K562 (cell line): Measurements from ENCODE around the gene PTPRM. TPM values are rescaled to one million over a fixed set of nuclear protein-coding genes. Genes with fewer than 3 reads are reported as not detected.

Source experiments
- ATAC-seq: fragments of 200-7000 bp; cut with Tn5 transposase; 3 replicates; pipeline ENCODE4 v1.9.1; 2020; ENCODE audit warnings: moderate library complexity
- BruUV-seq: library from RNA; stranded (reverse); fragments of 400-500 nt; replicated peaks from 2 replicates; lab custom pipeline; 2021; lab: Mats Ljungman, UMichigan
- CTCF ChIA-PET: fragments of 300-600 bp; formaldehyde crosslinking; extraction: SDS; loops from one replicate; lab custom pipeline; 2021; ENCODE audit warnings: low intra/inter-chr PET ratio; lab: Yijun Ruan, JAX
- POLR2A ChIA-PET: fragments of 300-600, 350-650 bp; sonication (Branson Sonifier 250); formaldehyde crosslinking; extraction: SDS; loops from one replicate; lab custom pipeline; 2021; ENCODE audit warnings: antibody characterized with exemption, inconsistent platforms; lab: Yijun Ruan, JAX
- DNase-seq, 4 experiments: peaks; one replicate each; pipeline versions ENCODE4 v3.0.0 to v3.0.0-alpha.2; 2011 to 2018; ENCODE audit warnings: low spot score in 3 of 4, mixed read lengths in 3 of 4; ENCODE audit errors: extremely low read depth in 1 of 4
- FAIRE-seq: peaks from 2 replicates; lab custom pipeline; 2011; peaks lifted over from hg19 to GRCh38; lab: Jason Lieb, UNC
- H2AFZ ChIP-seq: 2 replicates; pipeline ENCODE4 v1.6.0; 2011; ENCODE audit warnings: low read depth, low read length, control low read depth, inconsistent platforms
- H3K27ac ChIP-seq: fragments of 200-600 bp; 3 replicates; pipeline ENCODE4 v1.8.0; 2011; ENCODE audit warnings: low read depth, mild to moderate bottlenecking, control low read depth, inconsistent platforms, low read length, moderate library complexity, mixed read lengths; ENCODE audit errors: extremely low read depth
- H3K27me3 ChIP-seq, 2 experiments: fragments of 300-600 bp in 1 of 2; 2 replicates in 1 of 2; 3 replicates in 1 of 2; pipeline versions ENCODE4 v1.6.0 to v1.8.0; 2011; ENCODE audit warnings: inconsistent platforms in 2 of 2, low read length in 2 of 2, mild to moderate bottlenecking in 1 of 2, mixed read lengths in 1 of 2, moderate library complexity in 1 of 2; ENCODE audit not compliant: control insufficient read depth in 2 of 2, insufficient read depth in 2 of 2
- H3K36me3 ChIP-seq: fragments of 300-600 bp; 3 replicates; pipeline ENCODE4 v1.8.0; 2011; ENCODE audit warnings: mild to moderate bottlenecking, low read length, inconsistent platforms; ENCODE audit not compliant: control insufficient read depth, insufficient read depth
- H3K4me1 ChIP-seq, 2 experiments: fragments of 200-600 bp in 1 of 2; replicated peaks in 1 of 2; 2 replicates in 1 of 2; 3 replicates in 1 of 2; pipeline versions ENCODE4 v1.5.1 to v1.8.0; 2011; ENCODE audit warnings: inconsistent platforms in 2 of 2, low read length in 2 of 2, mild to moderate bottlenecking in 1 of 2, mixed read lengths in 1 of 2, moderate library complexity in 1 of 2; ENCODE audit not compliant: control insufficient read depth in 2 of 2, insufficient read depth in 2 of 2
- H3K4me2 ChIP-seq: 2 replicates; pipeline ENCODE4 v1.6.1; 2011; ENCODE audit warnings: low read length, control low read depth, inconsistent platforms, mixed read lengths; ENCODE audit not compliant: insufficient read depth
- H3K4me3 ChIP-seq: fragments of 200-600 bp; sonication (generic), shearing (Covaris generic); 2 replicates; pipeline ENCODE4 v1.5.1; 2016; ENCODE audit warnings: control low read depth, inconsistent platforms
- H3K79me2 ChIP-seq: fragments of 200-600 bp; 3 replicates; pipeline ENCODE4 v1.8.0; 2011; ENCODE audit warnings: low read length, inconsistent platforms; ENCODE audit not compliant: control insufficient read depth, insufficient read depth
- H3K9ac ChIP-seq, 2 experiments: 2 replicates each; pipeline versions ENCODE4 v1.6.0 to v1.6.1; 2011; ENCODE audit warnings: low read depth in 2 of 2, low read length in 2 of 2, control low read depth in 1 of 2, inconsistent platforms in 1 of 2, mild to moderate bottlenecking in 1 of 2, mixed read lengths in 1 of 2; ENCODE audit not compliant: insufficient read depth in 1 of 2
- H3K9me1 ChIP-seq: one replicate; pipeline ENCODE4 v1.6.0; 2011; ENCODE audit warnings: inconsistent platforms, mild to moderate bottlenecking, low read length, moderate library complexity; ENCODE audit not compliant: control insufficient read depth, insufficient read depth
- H3K9me3 ChIP-seq: replicated peaks from 2 replicates; pipeline ENCODE4 v1.5.1; 2011; ENCODE audit warnings: low read depth, low read length, inconsistent platforms; ENCODE audit not compliant: control insufficient read depth, insufficient read depth
- H4K20me1 ChIP-seq: replicated peaks from 2 replicates; pipeline ENCODE4 v1.6.1; 2011; ENCODE audit warnings: low read length, inconsistent platforms, mixed read lengths; ENCODE audit not compliant: control insufficient read depth, insufficient read depth
- E2F6 ChIP-seq, 2 experiments: IDR thresholded peaks; 2 replicates each; pipeline ENCODE4 v1.6.1; 2011; ENCODE audit warnings: borderline replicate concordance in 1 of 2, control low read depth in 1 of 2, low read depth in 1 of 2, low read length in 1 of 2, mild to moderate bottlenecking in 1 of 2, mixed read lengths in 1 of 2, moderate library complexity in 1 of 2; ENCODE audit not compliant: insufficient read depth in 1 of 2, insufficient read length in 1 of 2, poor library complexity in 1 of 2, severe bottlenecking in 1 of 2; ENCODE audit errors: extremely low read depth in 1 of 2
- JUND ChIP-seq, 2 experiments: IDR thresholded peaks; 2 replicates in 1 of 2; 3 replicates in 1 of 2; pipeline ENCODE4 v1.6.1; 2011; ENCODE audit warnings: borderline replicate concordance in 2 of 2, low read depth in 2 of 2, low read length in 2 of 2, improper control_type of control experiment in 1 of 2, missing biosample characterization in 1 of 2, missing genetic modification characterization in 1 of 2, missing genetic modification reagents in 1 of 2
- POLR2H ChIP-seq: IDR thresholded peaks from 2 replicates; pipeline ENCODE4 v1.6.1; 2016; ENCODE audit warnings: missing genetic modification characterization, low read depth, mild to moderate bottlenecking, control low read depth, missing compliant biosample characterization, moderate library complexity
- SIN3B ChIP-seq: fragments of 450-650 bp; IDR thresholded peaks from 2 replicates; pipeline ENCODE4 v1.6.1; 2017; ENCODE audit warnings: low read depth, mild to moderate bottlenecking, moderate library complexity
- TARDBP ChIP-seq: fragments of 450-650 bp; IDR thresholded peaks from 2 replicates; pipeline ENCODE4 v1.6.1; 2016
- WGBS: fragments of 100-300 bp; shearing (Covaris generic); methylation state at CpG from one replicate; pipeline ENCODE4 v1.1.6; 2016; ENCODE audit warnings: low coverage, mixed read lengths; ENCODE audit not compliant: insufficient coverage; ENCODE audit errors: missing lambda C conversion rate; 5-methylcytosine and 5-hydroxymethylcytosine counted together
- in situ Hi-C: fragments of 300-500 bp; cut with MboI; formaldehyde crosslinking; loops from 4 replicates; pipeline ENCODE4 v1.15.0; 2018; ENCODE audit warnings: inconsistent platforms, mixed read lengths
- intact Hi-C: fragments of 100-400 bp; cut with micrococcal nuclease; formaldehyde crosslinking; loops from 2 replicates; pipeline ENCODE4 v1.14.2; 2022
- polyA plus RNA-seq, 8 experiments: library from polyadenylated mRNA; depleted of rRNA in 4 of 8; stranded (reverse) in 5 of 8; unstranded in 3 of 8; fragments of >200 nt; fragmentation: Nextera tagmentation in 2 of 8; fragmentation: Illumina TruSeq in 1 of 8; extraction: Ambion mirVana in 2 of 8; extraction: Trizol in 1 of 8; gene quantifications; 2 replicates each; pipeline versions ENCODE4 v1.2.1 to v1.2.3, GENCODE V29; 2011 to 2014; ENCODE audit warnings: inconsistent platforms in 1 of 8, missing spikeins in 1 of 8
- total RNA-seq, 7 experiments: library from RNA; depleted of rRNA in 6 of 7; stranded (reverse); fragments of >200 nt in 6 of 7; fragmentation: Illumina TruSeq in 2 of 7; extraction: Trizol in 2 of 7; gene quantifications; 2 replicates each; pipeline versions ENCODE4 v1.2.1 to v1.2.3, GENCODE V29; 2011 to 2021; ENCODE audit warnings: low replicate concordance in 1 of 7
- TF ChIP-seq, protein P1 (sequence below): fragments of 250-450 bp; sonication (Bioruptor Pico); IDR thresholded peaks from 2 replicates; pipeline ENCODE4 v1.5.0; 2021
- TF ChIP-seq, protein P2 (sequence below), 2 experiments: fragments of 450-650 bp; formaldehyde crosslinking in 1 of 2; IDR thresholded peaks; 2 replicates each; pipeline versions ENCODE4 v1.4.0 to v1.6.1; 2014 to 2020; ENCODE audit warnings: mild to moderate bottlenecking in 2 of 2, borderline replicate concordance in 1 of 2, low read depth in 1 of 2
- TF ChIP-seq, protein P3 (sequence below): fragments of 450-650 bp; IDR thresholded peaks from 2 replicates; pipeline ENCODE4 v1.6.1; 2014; ENCODE audit warnings: low read depth, mild to moderate bottlenecking, moderate library complexity, borderline replicate concordance

PTPRM gene
- total and polyA plus RNA-seq, 9 of the 15 experiments (the other 6 are each of a cell fraction or from before 2014, with no cell fraction given): 0.03 to 0.16 (median 0.08) TPM; not detected in 3

- H2AFZ ChIP-seq: no peak overlapping the region
- ATAC-seq: no peak
- no TSS peak for BruUV-seq
- H3K9me3 ChIP-seq: no peaks in the 10 kb centered on the region
- no peak overlapping the region for H3K9ac ChIP-seq
- no peaks in the 10 kb centered on the region for H3K9me1 ChIP-seq
- H3K4me1 ChIP-seq: no peaks in the 10 kb centered on the region
- H3K79me2 ChIP-seq: no peaks in the 10 kb centered on the region
- ChIA-PET POLR2A (no interaction called here), CTCF (no interaction called here)
- H4K20me1 ChIP-seq: no peaks in the 10 kb centered on the region
- no peak overlapping the region for H3K4me3 ChIP-seq
- no peaks in the 10 kb centered on the region for H3K36me3 ChIP-seq
- WGBS: 0% methylated on average over 2 of the region's 2 CpGs
- in situ Hi-C loops (no loop called here), intact Hi-C loops (no loop called here)
- FAIRE-seq: no peak
- DNase-seq: no peak
- H3K27me3 ChIP-seq: peaks cover 0 to 6% of the 10 kb centered on the region in 2 experiments; a peak in 1 of 5 replicates
- H3K27ac ChIP-seq: no peak overlapping the region
- H3K4me2 ChIP-seq: no peak overlapping the region
- TF ChIP-seq, protein P1, sequence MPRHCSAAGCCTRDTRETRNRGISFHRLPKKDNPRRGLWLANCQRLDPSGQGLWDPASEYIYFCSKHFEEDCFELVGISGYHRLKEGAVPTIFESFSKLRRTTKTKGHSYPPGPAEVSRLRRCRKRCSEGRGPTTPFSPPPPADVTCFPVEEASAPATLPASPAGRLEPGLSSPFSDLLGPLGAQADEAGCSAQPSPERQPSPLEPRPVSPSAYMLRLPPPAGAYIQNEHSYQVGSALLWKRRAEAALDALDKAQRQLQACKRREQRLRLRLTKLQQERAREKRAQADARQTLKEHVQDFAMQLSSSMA (CRISPR knock-in tag): no peak
- no peak for TF ChIP-seq E2F6 (IDR thresholded peaks at IDR 0.05; ENCODE audit: borderline replicate concordance in 1 of 2, extremely low read depth in 1 of 2, insufficient read depth in 1 of 2, insufficient read length in 1 of 2, low read depth in 1 of 2, low read length in 1 of 2, poor library complexity in 1 of 2, severe bottlenecking in 1 of 2)
- TF ChIP-seq, protein P2, sequence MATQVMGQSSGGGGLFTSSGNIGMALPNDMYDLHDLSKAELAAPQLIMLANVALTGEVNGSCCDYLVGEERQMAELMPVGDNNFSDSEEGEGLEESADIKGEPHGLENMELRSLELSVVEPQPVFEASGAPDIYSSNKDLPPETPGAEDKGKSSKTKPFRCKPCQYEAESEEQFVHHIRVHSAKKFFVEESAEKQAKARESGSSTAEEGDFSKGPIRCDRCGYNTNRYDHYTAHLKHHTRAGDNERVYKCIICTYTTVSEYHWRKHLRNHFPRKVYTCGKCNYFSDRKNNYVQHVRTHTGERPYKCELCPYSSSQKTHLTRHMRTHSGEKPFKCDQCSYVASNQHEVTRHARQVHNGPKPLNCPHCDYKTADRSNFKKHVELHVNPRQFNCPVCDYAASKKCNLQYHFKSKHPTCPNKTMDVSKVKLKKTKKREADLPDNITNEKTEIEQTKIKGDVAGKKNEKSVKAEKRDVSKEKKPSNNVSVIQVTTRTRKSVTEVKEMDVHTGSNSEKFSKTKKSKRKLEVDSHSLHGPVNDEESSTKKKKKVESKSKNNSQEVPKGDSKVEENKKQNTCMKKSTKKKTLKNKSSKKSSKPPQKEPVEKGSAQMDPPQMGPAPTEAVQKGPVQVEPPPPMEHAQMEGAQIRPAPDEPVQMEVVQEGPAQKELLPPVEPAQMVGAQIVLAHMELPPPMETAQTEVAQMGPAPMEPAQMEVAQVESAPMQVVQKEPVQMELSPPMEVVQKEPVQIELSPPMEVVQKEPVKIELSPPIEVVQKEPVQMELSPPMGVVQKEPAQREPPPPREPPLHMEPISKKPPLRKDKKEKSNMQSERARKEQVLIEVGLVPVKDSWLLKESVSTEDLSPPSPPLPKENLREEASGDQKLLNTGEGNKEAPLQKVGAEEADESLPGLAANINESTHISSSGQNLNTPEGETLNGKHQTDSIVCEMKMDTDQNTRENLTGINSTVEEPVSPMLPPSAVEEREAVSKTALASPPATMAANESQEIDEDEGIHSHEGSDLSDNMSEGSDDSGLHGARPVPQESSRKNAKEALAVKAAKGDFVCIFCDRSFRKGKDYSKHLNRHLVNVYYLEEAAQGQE (IDR thresholded peaks at IDR 0.05; ENCODE audit: borderline replicate concordance): no peak
- TF ChIP-seq, protein P2 (CRISPR knock-in tag; IDR thresholded peaks at IDR 0.05; ENCODE audit: low read depth): no peak
- TF ChIP-seq, protein P3, sequence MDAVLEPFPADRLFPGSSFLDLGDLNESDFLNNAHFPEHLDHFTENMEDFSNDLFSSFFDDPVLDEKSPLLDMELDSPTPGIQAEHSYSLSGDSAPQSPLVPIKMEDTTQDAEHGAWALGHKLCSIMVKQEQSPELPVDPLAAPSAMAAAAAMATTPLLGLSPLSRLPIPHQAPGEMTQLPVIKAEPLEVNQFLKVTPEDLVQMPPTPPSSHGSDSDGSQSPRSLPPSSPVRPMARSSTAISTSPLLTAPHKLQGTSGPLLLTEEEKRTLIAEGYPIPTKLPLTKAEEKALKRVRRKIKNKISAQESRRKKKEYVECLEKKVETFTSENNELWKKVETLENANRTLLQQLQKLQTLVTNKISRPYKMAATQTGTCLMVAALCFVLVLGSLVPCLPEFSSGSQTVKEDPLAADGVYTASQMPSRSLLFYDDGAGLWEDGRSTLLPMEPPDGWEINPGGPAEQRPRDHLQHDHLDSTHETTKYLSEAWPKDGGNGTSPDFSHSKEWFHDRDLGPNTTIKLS: no peak
- no peak for TF ChIP-seq JUND (IDR thresholded peaks at IDR 0.05; ENCODE audit: borderline replicate concordance, low read depth, low read length)
- no peak for TF ChIP-seq JUND (tag; IDR thresholded peaks at IDR 0.05; ENCODE audit: borderline replicate concordance, low read depth, low read length)
- no peak for TF ChIP-seq TARDBP
- TF ChIP-seq SIN3B: no peak
- TF ChIP-seq POLR2H (tag): no peak
Observed at GRCh38 chr18:7608781-7609201, 41.7 kb downstream of the PTPRM start.
